ENCODE results near the gene CLOCK.

Gene CLOCK

GRCh38 chr4:55407764-55408163 lies 138.9 kb downstream of the CLOCK start:
- no peak for DNase-seq (ENCODE audit: insufficient read length)
- TF ChIP-seq POLR2AphosphoS5 (IDR thresholded peaks at IDR 0.05; ENCODE audit: low read depth, low read length) (no peak), POLR2A (IDR thresholded peaks at IDR 0.05; ENCODE audit: low read depth, low read length) (no peak), TAF1 (IDR thresholded peaks at IDR 0.05; ENCODE audit: borderline replicate concordance, low read depth, low read length) (no peak)
- no peak for FAIRE-seq

- no peak for TF ChIP-seq POLR2A (IDR thresholded peaks at IDR 0.05; ENCODE audit: low read depth, low read length)
- TF ChIP-seq POLR2AphosphoS5 (IDR thresholded peaks at IDR 0.05; ENCODE audit: low read depth, low read length): no peak
- TF ChIP-seq TAF1 (IDR thresholded peaks at IDR 0.05; ENCODE audit: borderline replicate concordance, low read depth, low read length): no peak
- DNase-seq (ENCODE audit: insufficient read length): no peak
These were observed 139.6 kb downstream of the CLOCK start for GRCh38 chr4:55407119-55407518.

GRCh38 chr4:55406545-55406944 lies 140.2 kb downstream of the CLOCK start:
- DNase-seq (ENCODE audit: insufficient read length): no peak
- TF ChIP-seq POLR2AphosphoS5 (IDR thresholded peaks at IDR 0.05; ENCODE audit: low read depth, low read length) (no peak), POLR2A (IDR thresholded peaks at IDR 0.05; ENCODE audit: low read depth, low read length) (0 out of 2 replicates have a peak, but pooled peaks have one; percentile 3)
- FAIRE-seq: no peak

More at GRCh38 chr4:55407119-55407518, 139.6 kb downstream of the CLOCK start:
- FAIRE-seq: no peak

GRCh38 chr4:55405073-55405472 lies 141.6 kb downstream of the CLOCK start:
- DNase-seq (ENCODE audit: insufficient read length) (no peak), FAIRE-seq (no peak)
- TF ChIP-seq TAF1 (IDR thresholded peaks at IDR 0.05; ENCODE audit: borderline replicate concordance, low read depth, low read length) (no peak), POLR2AphosphoS5 (IDR thresholded peaks at IDR 0.05; ENCODE audit: low read depth, low read length) (no peak), POLR2A (IDR thresholded peaks at IDR 0.05; ENCODE audit: low read depth, low read length) (no peak)

GRCh38 chr4:55399581-55399980 lies 147.1 kb downstream of the CLOCK start:
- FAIRE-seq (no peak), DNase-seq (ENCODE audit: insufficient read length) (no peak)
- no peak for TF ChIP-seq TAF1 (IDR thresholded peaks at IDR 0.05; ENCODE audit: borderline replicate concordance, low read depth, low read length)
- no peak for TF ChIP-seq POLR2AphosphoS5 (IDR thresholded peaks at IDR 0.05; ENCODE audit: low read depth, low read length)
- no peak for TF ChIP-seq POLR2A (IDR thresholded peaks at IDR 0.05; ENCODE audit: low read depth, low read length)

- no peak for DNase-seq (ENCODE audit: insufficient read length)
- no peak for FAIRE-seq
- no peak for TF ChIP-seq TAF1 (IDR thresholded peaks at IDR 0.05; ENCODE audit: borderline replicate concordance, low read depth, low read length)
- no peak for TF ChIP-seq POLR2A (IDR thresholded peaks at IDR 0.05; ENCODE audit: low read depth, low read length)
- TF ChIP-seq POLR2AphosphoS5 (IDR thresholded peaks at IDR 0.05; ENCODE audit: low read depth, low read length): no peak
These were observed 147.7 kb downstream of the CLOCK start for GRCh38 chr4:55398966-55399365.

- FAIRE-seq: no peak
- TF ChIP-seq POLR2A (IDR thresholded peaks at IDR 0.05; ENCODE audit: low read depth, low read length) (no peak), POLR2AphosphoS5 (IDR thresholded peaks at IDR 0.05; ENCODE audit: low read depth, low read length) (no peak), TAF1 (IDR thresholded peaks at IDR 0.05; ENCODE audit: borderline replicate concordance, low read depth, low read length) (no peak)
- no peak for DNase-seq (ENCODE audit: insufficient read length)
These were observed 148.2 kb downstream of the CLOCK start for GRCh38 chr4:55398461-55398860.

- no peak for DNase-seq (ENCODE audit: insufficient read length)
- peak; percentile 21 for FAIRE-seq
- TF ChIP-seq TAF1 (IDR thresholded peaks at IDR 0.05; ENCODE audit: borderline replicate concordance, low read depth, low read length) (no peak), POLR2AphosphoS5 (IDR thresholded peaks at IDR 0.05; ENCODE audit: low read depth, low read length) (no peak), POLR2A (IDR thresholded peaks at IDR 0.05; ENCODE audit: low read depth, low read length) (no peak)
These were observed 149.0 kb downstream of the CLOCK start for GRCh38 chr4:55397520-55398321.

GRCh38 chr4:55397126-55397436 lies 149.6 kb downstream of the CLOCK start:
- peak; percentile 82 for FAIRE-seq
- no peak for DNase-seq (ENCODE audit: insufficient read length)
- TF ChIP-seq POLR2A (IDR thresholded peaks at IDR 0.05; ENCODE audit: low read depth, low read length) (no peak), POLR2AphosphoS5 (IDR thresholded peaks at IDR 0.05; ENCODE audit: low read depth, low read length) (no peak), TAF1 (IDR thresholded peaks at IDR 0.05; ENCODE audit: borderline replicate concordance, low read depth, low read length) (no peak)

- TF ChIP-seq TAF1 (IDR thresholded peaks at IDR 0.05; ENCODE audit: borderline replicate concordance, low read depth, low read length): no peak
- peak; percentile 5 for FAIRE-seq
- DNase-seq (ENCODE audit: insufficient read length): peak; percentile 30
These were observed 150.2 kb downstream of the CLOCK start for GRCh38 chr4:55396308-55397125.

GRCh38 chr4:55395529-55396307 lies 151.0 kb downstream of the CLOCK start, which contains the start of gene TMEM165:
Gene TMEM165, plus strand, starts transcription at chr4:55395957. Its CDS starts 233 bp downstream, at chr4:55396190.
- peak; percentile 84 for DNase-seq (ENCODE audit: insufficient read length)
- TF ChIP-seq TAF1 (IDR thresholded peaks at IDR 0.05; ENCODE audit: borderline replicate concordance, low read depth, low read length): peak; percentile 81
- TF ChIP-seq POLR2A (IDR thresholded peaks at IDR 0.05; ENCODE audit: low read depth, low read length): peak; percentile 97
- TF ChIP-seq POLR2AphosphoS5 (IDR thresholded peaks at IDR 0.05; ENCODE audit: low read depth, low read length): peak; percentile 91
- peak; percentile 93 for FAIRE-seq
